Measurements from ENCODE around the gene TXLNG. TPM values are rescaled to one million over a fixed set of nuclear protein-coding genes. Genes with fewer than 3 reads are reported as not detected.

Gene TXLNG
- total and polyA plus RNA-seq, 2 of the 4 experiments (the other 2 are of a cell fraction) = 7.0 to 9.7 TPM

DNA sequence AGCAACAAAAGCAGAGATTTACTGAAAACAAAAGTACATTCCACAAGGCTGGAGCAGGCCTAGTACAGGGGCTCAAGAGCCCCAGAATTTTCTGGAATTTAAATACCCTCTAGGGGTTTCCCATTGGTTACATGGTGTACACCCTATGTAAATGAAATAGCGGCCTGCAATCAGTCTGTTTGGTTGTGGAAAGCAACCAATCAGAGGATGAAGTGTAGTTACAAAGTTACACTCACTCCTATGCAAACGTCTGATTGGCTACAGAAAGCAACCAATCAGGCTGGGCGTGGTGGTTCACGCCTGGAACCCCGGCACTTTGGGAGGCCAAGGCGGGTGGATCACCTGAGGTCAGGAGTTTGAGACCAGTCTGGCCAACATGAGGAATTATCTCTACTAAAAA, 13.8 kb upstream of the TXLNG start:
- H2BK5ac ChIP-seq (ENCODE audit: low read depth, low read length, poor library complexity, severe bottlenecking) = no peak overlapping the region
- WGBS, 2 experiments (ENCODE audit: extremely low coverage in 2 of 2, insufficient read length in 1 of 2) = no CpG with 5 or more reads among the region's 6 CpGs
- 0 out of 4 replicates have a peak overlapping the region, but pooled peaks of 1 of the 2 experiments have one; percentile 39 for H4K8ac ChIP-seq (ENCODE audit: low read depth in 2 of 2, low read length in 2 of 2)
- POLR2A ChIA-PET (ENCODE audit: unreplicated experiment) = no interaction called here
- no peak overlapping the region for H2AFZ ChIP-seq (replicated peaks; ENCODE audit: low read length, poor library complexity)
- CTCF ChIA-PET = no interaction called here
- no peak overlapping the region for H2BK20ac ChIP-seq (ENCODE audit: low read depth, low read length)
- no peaks in the 10 kb centered on the region for H3K9me3 ChIP-seq (ENCODE audit: control insufficient read depth, insufficient read depth, low read length)
- DNase-seq (no peak), ATAC-seq (ENCODE audit: low read depth) (no peak)
- no peak overlapping the region for H2BK120ac ChIP-seq (ENCODE audit: low read depth, low read length)
- H3K4ac ChIP-seq (ENCODE audit: low read depth, low read length) = no peak overlapping the region
- H3K14ac ChIP-seq (replicated peaks; ENCODE audit: low read depth, low read length) = no peak overlapping the region
- no peak overlapping the region for H3K23ac ChIP-seq (ENCODE audit: low read depth, low read length)
- H3K36me3 ChIP-seq (ENCODE audit: control insufficient read depth, insufficient read depth, low read length) = no peaks in the 10 kb centered on the region
- no peaks in the 10 kb centered on the region for H3K4me1 ChIP-seq (ENCODE audit: control insufficient read depth, insufficient read depth, low read length)
- H4K20me1 ChIP-seq (ENCODE audit: insufficient read depth, low read length) = no peaks in the 10 kb centered on the region
- H3K9me1 ChIP-seq (ENCODE audit: insufficient read depth, low read length) = no peaks in the 10 kb centered on the region
- H3K4me3 ChIP-seq (ENCODE audit: insufficient read depth, low read depth, low read length) = no peak overlapping the region
- H3K4me2 ChIP-seq (ENCODE audit: low read depth, low read length) = no peak overlapping the region
- no TSS peak for BruUV-seq (replicated peaks)
- no peaks in the 10 kb centered on the region; the same call in 1 of the 2 replicates for H3K27me3 ChIP-seq (ENCODE audit: control insufficient read depth, insufficient read depth, low read length)
- no peak overlapping the region for H4K91ac ChIP-seq (ENCODE audit: insufficient read depth, low read depth, low read length)
- dilution Hi-C loops (cut with HindIII; ENCODE audit: low sequenced_read_pairs, unreplicated experiment) = no loop called here
- no peak overlapping the region for H3K56ac ChIP-seq (ENCODE audit: extremely low read depth, insufficient read depth, low read length)
- intact Hi-C loops (cut with micrococcal nuclease) = no loop called here
- H4K5ac ChIP-seq (ENCODE audit: low read depth, low read length) = no peak overlapping the region
- TF ChIP-seq FOS (IDR thresholded peaks at IDR 0.05; ENCODE audit: low read depth, low read length) (no peak), POLR2A (IDR thresholded peaks at IDR 0.05; ENCODE audit: low read depth, low read length) (no peak), RFX5 (IDR thresholded peaks at IDR 0.05; ENCODE audit: low read depth, low read length) (no peak), BHLHE40 (IDR thresholded peaks at IDR 0.05; ENCODE audit: low read depth, low read length) (no peak), ELK1 (IDR thresholded peaks at IDR 0.05; ENCODE audit: borderline replicate concordance, low read depth, low read length) (no peak), RAD21 (IDR thresholded peaks at IDR 0.05; ENCODE audit: low read length) (no peak), RCOR1 (IDR thresholded peaks at IDR 0.05; ENCODE audit: insufficient replicate concordance, low read length) (no peak), MAZ (IDR thresholded peaks at IDR 0.05; ENCODE audit: borderline replicate concordance, low read depth, low read length) (no peak), MXI1 (IDR thresholded peaks at IDR 0.05; ENCODE audit: borderline replicate concordance, low read depth, low read length) (no peak), NFE2L2 (IDR thresholded peaks at IDR 0.05; ENCODE audit: low read depth, low read length) (no peak), CHD1 (IDR thresholded peaks at IDR 0.05; ENCODE audit: low read depth, low read length) (no peak), CTCF (conservative IDR thresholded peaks at IDR 0.05; ENCODE audit: low read depth, low read length) (no peak), MAFK (IDR thresholded peaks at IDR 0.05; ENCODE audit: low read depth, low read length) (no peak), CEBPB (IDR thresholded peaks at IDR 0.05; ENCODE audit: low read depth, low read length) (no peak), SMC3 (IDR thresholded peaks at IDR 0.05; ENCODE audit: low read depth, low read length) (no peak)
- TF ChIP-seq, protein P1, sequence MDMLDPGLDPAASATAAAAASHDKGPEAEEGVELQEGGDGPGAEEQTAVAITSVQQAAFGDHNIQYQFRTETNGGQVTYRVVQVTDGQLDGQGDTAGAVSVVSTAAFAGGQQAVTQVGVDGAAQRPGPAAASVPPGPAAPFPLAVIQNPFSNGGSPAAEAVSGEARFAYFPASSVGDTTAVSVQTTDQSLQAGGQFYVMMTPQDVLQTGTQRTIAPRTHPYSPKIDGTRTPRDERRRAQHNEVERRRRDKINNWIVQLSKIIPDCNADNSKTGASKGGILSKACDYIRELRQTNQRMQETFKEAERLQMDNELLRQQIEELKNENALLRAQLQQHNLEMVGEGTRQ (IDR thresholded peaks at IDR 0.05; ENCODE audit: low read depth, low read length) = no peak
- in situ Hi-C loops (cut with MboI; ENCODE audit: low sequenced_read_pairs) = no loop called here
- H2BK15ac ChIP-seq (ENCODE audit: low read depth, low read length) = no peak overlapping the region
- no peak overlapping the region for H2AK5ac ChIP-seq (ENCODE audit: low read depth, low read length)
- no peaks in the 10 kb centered on the region for H3K79me1 ChIP-seq (ENCODE audit: low read depth in 1 of 2, low read length in 2 of 2)
- H3K18ac ChIP-seq (ENCODE audit: low read depth, low read length) = no peak overlapping the region
- no peak overlapping the region for H3K9ac ChIP-seq (ENCODE audit: low read depth, low read length)
- H3K27ac ChIP-seq (ENCODE audit: insufficient read depth, low read length) = no peak overlapping the region
- H2AK9ac ChIP-seq (replicated peaks; ENCODE audit: low read depth, low read length, poor library complexity) = no peak overlapping the region

All from IMR-90 (cell line).